Activated T-cell treated with anti-CD3 and anti-CD28 coated beads, Interleukin-2, amount 50 U/mL, for 4 hours (primary cell): ENCODE data around the gene ABCD3. TPM values are rescaled to one million over a fixed set of nuclear protein-coding genes. Genes with fewer than 3 reads are reported as not detected.

ENCODE experiments used
- ATAC-seq, 2 donors: fragments of 200-7000 bp; cut with Tn5 transposase; one replicate each; pipeline ENCODE4 v1.10.0; 2021
- DNase-seq: peaks from one replicate; pipeline ENCODE4 v3.0.0-alpha.2; 2020
- H3K27me3 Mint-ChIP-seq: one replicate; pipeline ENCODE4 v1.8.0; 2021; ENCODE audit warnings: low read depth, mixed read lengths
- H3K36me3 Mint-ChIP-seq: one replicate; pipeline ENCODE4 v1.8.0; 2022; ENCODE audit warnings: mixed read lengths; ENCODE audit not compliant: insufficient read depth
- H3K4me1 Mint-ChIP-seq: one replicate; pipeline ENCODE4 v1.8.0; 2021; ENCODE audit warnings: low read depth, mixed read lengths
- H3K4me3 Mint-ChIP-seq: one replicate; pipeline ENCODE4 v1.8.0; 2021; ENCODE audit warnings: mild to moderate bottlenecking, moderate library complexity, mixed read lengths
- H3K9me3 Mint-ChIP-seq: one replicate; pipeline ENCODE4 v1.8.0; 2021; ENCODE audit warnings: mixed read lengths
- total RNA-seq, 3 donors: library from RNA; stranded (reverse); gene quantifications; one replicate each; pipeline ENCODE4 v1.2.1, GENCODE V29; 2021

Gene ABCD3
- total RNA-seq, 3 donors from 2014 or later, result 43.9 to 127 (median 72.6) TPM

DNA sequence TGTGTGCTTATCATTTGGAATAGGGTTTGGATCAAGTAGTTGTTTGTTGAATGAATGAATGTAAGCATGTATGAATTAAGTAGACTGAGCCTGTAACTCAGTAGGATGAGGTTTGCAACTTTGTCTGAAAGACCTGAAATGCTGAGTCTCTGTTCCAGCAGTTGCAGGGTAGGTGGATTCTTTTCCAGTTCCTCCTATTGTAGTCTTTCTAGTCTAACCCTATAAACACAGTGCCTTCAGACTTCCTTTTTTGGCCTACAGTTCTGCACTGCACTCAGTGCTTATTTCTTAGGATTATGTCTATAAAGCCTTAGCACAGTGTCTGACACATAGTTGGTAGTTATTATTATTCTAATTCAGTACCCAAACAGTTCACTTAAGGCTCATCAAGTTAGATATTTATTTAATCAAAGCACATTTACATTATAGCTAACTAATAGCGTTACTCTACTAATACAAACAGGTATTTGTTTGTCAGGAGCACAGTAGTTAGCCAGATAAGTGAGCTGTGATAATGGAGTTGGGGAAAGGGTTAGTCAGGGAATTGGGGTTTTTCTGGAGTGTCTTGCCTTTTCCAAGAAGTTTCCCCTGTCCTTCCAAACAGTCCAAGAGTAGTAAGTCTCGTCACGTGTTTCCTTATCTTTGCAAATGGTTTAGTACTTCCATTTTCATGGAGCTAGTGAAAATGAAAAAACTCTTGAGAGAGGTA lies 45.0 kb downstream of the ABCD3 start:
- Mint-ChIP-seq H3K36me3 (peaks cover 33% of the 10 kb centered on the region), H3K27me3 (no peaks in the 10 kb centered on the region), H3K4me1 (peaks cover 5% of the 10 kb centered on the region), H3K9me3 (no peaks in the 10 kb centered on the region), H3K4me3 (no peak overlapping the region)
- no peak for ATAC-seq
- DNase-seq, result no peak

DNA sequence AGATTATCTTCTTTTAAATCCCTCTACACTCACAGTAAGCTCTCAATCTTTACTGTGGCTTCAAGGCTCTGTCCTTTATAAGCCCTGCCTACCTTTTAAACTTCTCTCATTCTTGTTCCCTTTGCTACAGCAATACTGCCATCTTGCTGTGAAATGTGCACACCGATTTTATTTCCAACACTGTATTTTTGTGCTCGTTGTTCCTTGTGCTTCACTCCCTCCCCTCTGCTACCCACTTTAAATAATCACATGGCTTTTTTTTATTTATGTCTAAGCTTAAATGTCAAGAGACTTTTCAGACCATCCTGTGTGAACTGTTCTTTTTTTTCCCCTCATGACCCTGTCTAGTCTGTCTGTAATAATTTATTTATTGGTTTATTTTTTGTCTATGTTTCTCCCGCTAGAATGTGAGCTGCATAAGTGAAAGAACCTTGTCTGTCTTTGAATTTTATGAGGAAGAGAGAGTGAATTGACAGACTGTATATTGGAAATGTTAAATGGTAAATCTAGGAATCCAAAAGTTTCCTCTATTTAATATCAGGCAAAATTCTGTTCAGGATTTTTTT lies 45.7 kb downstream of the ABCD3 start:
- DNase-seq (no peak), ATAC-seq (peak in 1 of 2 donors; percentile 38)
- no peak overlapping the region for H3K4me3 Mint-ChIP-seq
- peaks cover 35% of the 10 kb centered on the region for H3K36me3 Mint-ChIP-seq
- H3K9me3 Mint-ChIP-seq, result no peaks in the 10 kb centered on the region
- no peaks in the 10 kb centered on the region for H3K27me3 Mint-ChIP-seq
- peaks cover 5% of the 10 kb centered on the region for H3K4me1 Mint-ChIP-seq

DNA sequence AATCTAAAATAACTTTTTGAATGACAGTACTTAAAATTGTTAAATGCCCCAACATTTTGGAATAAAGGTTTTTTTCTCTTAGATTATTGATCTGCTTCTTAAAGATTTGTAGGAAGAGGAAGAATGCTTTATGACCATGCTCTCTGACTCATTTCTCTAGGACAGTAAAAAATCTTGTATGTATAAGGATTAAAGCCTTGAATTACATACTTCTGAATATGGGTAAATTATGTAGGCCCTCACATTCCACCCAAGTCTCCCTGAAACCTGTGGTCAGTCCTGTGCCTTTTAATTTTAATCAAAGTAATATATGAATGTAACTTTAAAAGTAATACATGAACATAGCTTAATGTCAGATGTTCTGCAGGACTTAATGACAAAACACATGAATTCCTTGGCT lies 50.5 kb downstream of the ABCD3 start:
- no peaks in the 10 kb centered on the region for H3K27me3 Mint-ChIP-seq
- DNase-seq (no peak), ATAC-seq (no peak)
- H3K9me3 Mint-ChIP-seq, result no peaks in the 10 kb centered on the region
- peaks cover 2% of the 10 kb centered on the region for H3K4me1 Mint-ChIP-seq
- peaks cover 32% of the 10 kb centered on the region for H3K36me3 Mint-ChIP-seq
- H3K4me3 Mint-ChIP-seq, result no peak overlapping the region

DNA sequence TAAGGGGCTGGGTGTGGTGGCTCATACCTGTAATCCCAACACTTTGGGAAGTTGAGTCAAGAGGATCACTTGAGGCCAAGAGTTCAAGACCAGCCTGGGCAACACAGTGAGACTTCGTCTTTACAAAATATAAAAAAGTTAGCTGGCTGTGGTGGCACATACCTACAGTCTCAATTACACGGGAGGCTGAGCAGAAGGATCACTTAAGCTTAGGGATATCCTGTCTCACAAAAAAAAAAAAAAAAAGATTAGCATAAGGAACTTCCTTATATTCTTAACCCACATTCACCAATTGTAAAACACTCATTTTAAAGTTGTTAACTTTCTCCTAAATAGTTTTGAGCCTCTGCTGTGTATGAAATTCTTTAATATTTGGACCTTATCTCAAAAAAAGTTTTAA lies 53.1 kb downstream of the ABCD3 start:
- no peaks in the 10 kb centered on the region for H3K27me3 Mint-ChIP-seq
- ATAC-seq (no peak), DNase-seq (no peak)
- H3K9me3 Mint-ChIP-seq, result no peaks in the 10 kb centered on the region
- no peaks in the 10 kb centered on the region for H3K4me1 Mint-ChIP-seq
- no peak overlapping the region for H3K4me3 Mint-ChIP-seq
- H3K36me3 Mint-ChIP-seq, result peaks cover 25% of the 10 kb centered on the region

DNA sequence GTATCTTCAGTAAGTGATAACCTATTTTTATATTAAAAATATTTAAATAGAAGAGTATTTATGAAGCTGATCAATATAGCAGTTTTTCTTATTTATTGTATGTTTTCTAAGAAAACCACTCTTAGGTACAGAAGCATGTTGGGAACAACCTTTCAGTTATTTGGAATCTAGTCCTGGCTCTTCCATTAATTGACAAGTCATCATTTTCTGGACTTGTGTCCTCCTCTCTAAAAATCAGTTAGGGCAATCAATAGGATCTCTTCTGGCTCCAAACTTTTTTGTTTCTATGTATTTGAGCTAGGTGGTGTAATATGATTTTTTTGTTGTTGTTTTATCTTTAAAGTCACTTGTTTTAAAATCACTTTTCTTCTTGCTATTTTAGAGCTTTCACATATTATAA lies 57.0 kb downstream of the ABCD3 start:
- Mint-ChIP-seq H3K36me3 (peaks cover 23% of the 10 kb centered on the region), H3K4me3 (no peak overlapping the region), H3K9me3 (no peaks in the 10 kb centered on the region), H3K27me3 (no peaks in the 10 kb centered on the region), H3K4me1 (no peaks in the 10 kb centered on the region)
- ATAC-seq (no peak), DNase-seq (no peak)

DNA sequence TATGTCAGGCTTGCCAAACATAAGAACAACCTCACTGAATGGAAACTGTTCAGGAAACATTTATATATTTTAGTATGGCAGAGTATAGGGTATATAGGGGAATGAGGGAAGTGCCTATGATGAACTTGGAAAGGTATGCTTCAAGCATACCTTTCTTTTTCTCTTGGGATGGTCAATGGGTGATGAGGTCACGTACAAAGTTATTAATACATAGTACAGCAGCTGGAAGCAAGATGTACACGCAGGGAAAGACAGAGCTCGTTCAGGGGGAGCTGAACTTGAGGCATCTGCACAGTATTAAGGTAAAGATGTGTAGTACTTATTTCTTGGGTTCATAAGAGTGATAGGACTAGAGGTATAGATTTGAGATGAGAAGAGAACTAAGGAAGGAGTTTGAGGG lies 61.5 kb downstream of the ABCD3 start:
- DNase-seq (no peak), ATAC-seq (no peak)
- no peak overlapping the region for H3K4me3 Mint-ChIP-seq
- H3K36me3 Mint-ChIP-seq, result peaks cover 32% of the 10 kb centered on the region
- H3K9me3 Mint-ChIP-seq, result no peaks in the 10 kb centered on the region
- no peaks in the 10 kb centered on the region for H3K27me3 Mint-ChIP-seq
- peaks cover 1% of the 10 kb centered on the region for H3K4me1 Mint-ChIP-seq

DNA sequence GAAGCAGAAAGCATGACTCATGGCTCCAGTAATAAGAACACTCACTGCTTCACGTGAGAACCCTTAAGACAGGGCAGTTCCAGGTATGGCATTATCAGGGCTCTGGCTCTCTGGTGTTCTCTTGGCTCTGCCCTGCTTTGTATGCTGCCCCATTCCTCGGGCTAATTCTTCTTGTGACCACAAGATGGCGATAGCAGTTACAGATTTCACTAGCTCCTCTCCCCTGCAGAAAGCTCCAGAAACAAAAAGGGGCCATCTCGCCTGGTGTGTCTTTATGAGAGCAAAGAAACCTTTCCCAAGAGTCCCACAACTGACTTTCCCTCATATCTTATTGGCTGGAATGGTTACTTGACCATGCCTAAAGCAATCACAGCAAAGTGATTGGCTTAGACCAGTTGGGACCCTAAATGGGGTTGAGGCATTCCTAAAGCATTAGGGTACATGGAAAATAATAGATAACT lies 63.3 kb downstream of the ABCD3 start:
- no peak overlapping the region for H3K4me3 Mint-ChIP-seq
- peaks cover 1% of the 10 kb centered on the region for H3K4me1 Mint-ChIP-seq
- H3K36me3 Mint-ChIP-seq, result peaks cover 28% of the 10 kb centered on the region
- no peaks in the 10 kb centered on the region for H3K27me3 Mint-ChIP-seq
- DNase-seq (peak; percentile 7), ATAC-seq (peak; percentile 65 to 66)
- H3K9me3 Mint-ChIP-seq, result no peaks in the 10 kb centered on the region

DNA sequence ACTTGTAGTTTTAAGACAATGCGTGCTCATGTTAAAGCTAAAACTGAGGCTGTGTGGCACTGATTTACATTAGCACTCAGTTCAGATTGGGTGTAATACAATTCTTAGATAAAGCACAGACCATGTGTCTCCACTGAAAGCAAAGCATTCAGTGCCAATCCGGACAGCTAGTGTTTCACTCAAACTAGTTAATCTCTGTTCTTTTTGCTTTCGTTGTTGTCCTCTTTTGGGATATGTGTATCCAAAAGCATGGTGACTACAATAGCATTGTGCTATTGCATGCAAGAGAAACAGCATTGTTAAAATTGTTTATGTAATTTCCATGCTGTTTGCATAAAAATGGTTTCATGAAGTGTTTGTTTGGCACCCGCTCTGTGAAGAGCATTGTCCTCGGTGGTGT lies 68.8 kb downstream of the ABCD3 start:
- peaks cover 3% of the 10 kb centered on the region for H3K4me1 Mint-ChIP-seq
- no peak for DNase-seq
- H3K4me3 Mint-ChIP-seq, result no peak overlapping the region
- H3K36me3 Mint-ChIP-seq, result peaks cover 40% of the 10 kb centered on the region
- no peak for ATAC-seq
- no peaks in the 10 kb centered on the region for H3K27me3 Mint-ChIP-seq
- no peaks in the 10 kb centered on the region for H3K9me3 Mint-ChIP-seq

DNA sequence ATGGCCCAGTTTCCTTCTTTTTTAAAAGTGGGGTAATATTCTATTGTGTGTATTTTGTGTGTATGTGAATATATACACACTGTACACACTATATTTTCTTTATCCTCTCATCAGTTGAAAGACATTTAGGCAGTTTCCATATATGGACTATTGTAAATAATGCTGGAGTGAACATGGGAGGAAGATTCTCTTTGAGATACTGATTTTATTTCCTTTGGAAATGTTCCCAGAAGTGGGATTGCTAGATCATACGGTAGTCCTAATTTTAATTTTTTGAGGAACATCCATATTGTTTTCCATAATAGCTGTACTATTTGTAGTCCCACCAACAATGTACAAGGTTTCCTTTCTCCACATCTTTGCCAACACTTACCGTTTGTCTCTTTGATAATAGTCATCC lies 72.4 kb downstream of the ABCD3 start:
- H3K4me1 Mint-ChIP-seq, result peaks cover 3% of the 10 kb centered on the region
- H3K4me3 Mint-ChIP-seq, result no peak overlapping the region
- H3K36me3 Mint-ChIP-seq, result peaks cover 45% of the 10 kb centered on the region
- DNase-seq (no peak), ATAC-seq (no peak)
- no peaks in the 10 kb centered on the region for H3K9me3 Mint-ChIP-seq
- H3K27me3 Mint-ChIP-seq, result no peaks in the 10 kb centered on the region

DNA sequence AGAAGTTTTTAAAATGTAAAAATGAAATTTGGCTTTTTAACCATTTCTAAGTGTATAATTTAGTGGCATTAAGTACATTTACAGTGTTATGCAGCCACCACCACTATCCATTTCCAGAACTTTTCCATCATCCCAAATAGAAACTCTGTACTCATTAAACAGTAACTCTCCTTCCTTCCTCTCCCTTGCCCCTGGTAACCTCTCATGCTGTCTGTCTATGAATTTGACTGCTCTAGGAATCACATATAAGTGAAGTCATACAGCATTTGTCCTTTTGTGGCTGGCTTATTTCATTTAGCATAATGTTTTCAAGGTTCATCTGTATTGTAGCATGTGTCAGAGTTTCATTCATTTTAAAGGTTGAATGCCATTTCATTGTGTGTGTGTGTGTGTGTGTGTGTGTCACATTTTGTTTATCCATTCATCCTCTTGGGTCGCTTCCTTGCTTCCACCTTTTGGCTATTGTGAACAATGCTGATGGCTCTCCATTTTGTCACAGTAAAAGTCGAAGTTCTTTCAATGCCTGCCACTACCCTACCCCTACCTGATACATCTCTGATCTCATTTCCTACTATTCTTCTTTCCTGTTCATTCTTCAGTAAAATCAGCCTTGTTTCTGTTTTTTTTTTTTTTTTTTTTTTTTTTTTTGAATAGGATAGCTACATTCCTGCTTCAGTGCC lies 78.0 kb downstream of the ABCD3 start:
- Mint-ChIP-seq H3K4me1 (no peaks in the 10 kb centered on the region), H3K9me3 (no peaks in the 10 kb centered on the region), H3K27me3 (no peaks in the 10 kb centered on the region), H3K4me3 (no peak overlapping the region), H3K36me3 (peaks cover 40% of the 10 kb centered on the region)
- no peak for ATAC-seq
- DNase-seq, result no peak

DNA sequence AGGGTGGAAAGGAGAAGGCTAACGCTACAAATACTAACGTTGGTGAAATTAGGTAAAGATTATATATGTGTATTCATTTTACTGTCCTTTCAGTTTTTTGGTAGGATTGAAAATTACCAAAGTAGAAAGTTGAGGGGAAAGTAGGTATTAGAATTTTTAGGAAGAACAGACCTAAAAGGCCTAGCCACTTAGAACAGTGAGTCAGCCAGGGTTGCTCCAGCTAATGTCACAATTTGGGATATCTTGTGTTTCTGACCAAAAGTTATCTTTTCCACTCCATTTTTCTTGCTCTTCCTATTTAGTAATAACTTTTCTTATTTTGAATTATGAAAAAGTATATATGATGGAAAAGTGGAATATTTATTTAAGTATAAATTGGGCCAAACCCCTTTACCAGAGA lies 83.2 kb downstream of the ABCD3 start:
- no peaks in the 10 kb centered on the region for H3K27me3 Mint-ChIP-seq
- H3K9me3 Mint-ChIP-seq, result no peaks in the 10 kb centered on the region
- ATAC-seq, result no peak
- peaks cover 55% of the 10 kb centered on the region for H3K36me3 Mint-ChIP-seq
- no peak overlapping the region for H3K4me3 Mint-ChIP-seq
- H3K4me1 Mint-ChIP-seq, result no peaks in the 10 kb centered on the region
- DNase-seq, result no peak

DNA sequence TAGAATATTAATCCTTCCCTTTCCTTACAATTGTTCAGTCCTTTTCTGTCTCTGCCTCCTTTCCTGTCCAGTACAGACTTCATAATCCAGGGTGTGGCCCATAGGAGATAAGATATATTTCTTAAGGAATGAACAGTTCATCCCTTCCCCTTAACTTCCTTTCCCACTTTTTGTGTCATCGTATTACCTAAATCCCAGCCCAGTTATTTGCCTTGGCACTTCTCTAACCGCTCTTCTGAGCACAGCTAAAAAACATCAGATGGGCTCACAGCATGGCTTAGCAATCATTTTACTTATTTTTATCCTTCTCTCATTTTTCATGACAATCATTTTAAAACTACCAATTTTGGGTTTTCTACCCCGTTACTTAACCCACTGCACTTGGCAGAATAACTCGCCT lies 83.7 kb downstream of the ABCD3 start:
- Mint-ChIP-seq H3K36me3 (peaks cover 56% of the 10 kb centered on the region), H3K4me3 (no peak overlapping the region), H3K27me3 (no peaks in the 10 kb centered on the region), H3K9me3 (no peaks in the 10 kb centered on the region), H3K4me1 (no peaks in the 10 kb centered on the region)
- ATAC-seq, result no peak
- DNase-seq, result no peak

DNA sequence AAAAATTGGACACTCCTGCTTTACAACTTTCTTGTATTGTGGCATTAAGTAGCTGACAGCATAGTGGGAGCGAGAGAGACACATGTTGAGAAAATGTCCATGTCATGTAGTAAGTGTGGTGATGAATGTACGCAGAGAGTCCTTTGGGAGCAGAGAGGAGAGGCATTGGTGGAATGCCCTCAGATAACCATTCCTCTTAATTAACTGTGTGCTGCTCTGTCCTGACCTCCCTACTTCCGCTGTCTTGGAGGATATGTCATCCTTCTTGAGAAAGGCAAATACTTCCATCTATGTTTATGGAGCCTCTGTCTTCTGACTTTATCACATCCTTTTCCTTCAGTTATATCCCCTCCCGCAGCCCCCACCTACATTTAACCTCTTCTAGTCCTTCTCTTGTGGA lies 85.0 kb downstream of the ABCD3 start:
- DNase-seq, result no peak
- no peaks in the 10 kb centered on the region for H3K4me1 Mint-ChIP-seq
- peaks cover 53% of the 10 kb centered on the region for H3K36me3 Mint-ChIP-seq
- H3K4me3 Mint-ChIP-seq, result no peak overlapping the region
- no peaks in the 10 kb centered on the region for H3K27me3 Mint-ChIP-seq
- no peak for ATAC-seq
- no peaks in the 10 kb centered on the region for H3K9me3 Mint-ChIP-seq

DNA sequence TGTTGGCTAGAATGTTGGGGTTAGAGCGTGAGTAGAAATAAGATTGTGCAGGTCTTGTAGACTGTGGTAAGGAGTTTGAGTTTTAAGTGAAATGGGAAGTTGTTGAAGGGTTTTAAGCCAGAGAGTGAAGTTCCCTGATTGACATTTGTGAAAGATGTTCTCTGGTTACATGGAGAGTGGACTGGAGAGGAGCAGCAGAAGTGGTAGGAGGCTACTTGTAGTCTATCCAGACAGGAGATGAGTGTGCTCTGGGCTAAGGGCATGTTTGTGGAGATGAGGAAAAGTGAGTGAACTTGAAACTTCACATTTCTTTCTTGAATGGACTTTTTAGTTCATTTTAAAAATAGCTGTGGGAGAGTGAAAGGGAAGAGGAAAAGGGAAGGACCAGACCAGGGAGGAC lies 86.4 kb downstream of the ABCD3 start:
- DNase-seq (no peak), ATAC-seq (no peak)
- Mint-ChIP-seq H3K9me3 (no peaks in the 10 kb centered on the region), H3K4me1 (no peaks in the 10 kb centered on the region), H3K27me3 (no peaks in the 10 kb centered on the region), H3K36me3 (peaks cover 51% of the 10 kb centered on the region), H3K4me3 (no peak overlapping the region)

DNA sequence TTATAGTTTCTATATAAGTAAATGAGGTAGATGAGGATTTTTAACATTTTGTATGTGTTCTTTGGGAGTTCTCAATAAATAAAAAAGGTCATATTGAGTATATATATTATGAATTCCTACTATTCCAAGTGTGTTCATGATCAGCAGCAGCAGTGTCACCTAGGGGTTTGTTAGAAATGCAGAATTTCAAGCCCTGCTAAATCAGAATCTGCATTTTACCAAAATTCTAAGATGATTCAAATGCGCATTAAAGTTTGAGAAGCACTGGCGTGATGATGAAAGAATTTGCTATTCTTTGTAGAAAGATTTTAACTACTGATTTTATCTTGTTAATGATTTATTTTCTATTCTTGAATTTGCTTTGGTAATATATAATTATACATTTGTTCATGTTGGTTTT lies 94.6 kb downstream of the ABCD3 start:
- H3K4me3 Mint-ChIP-seq, result no peak overlapping the region
- no peaks in the 10 kb centered on the region for H3K27me3 Mint-ChIP-seq
- DNase-seq (no peak), ATAC-seq (no peak)
- peaks cover 30% of the 10 kb centered on the region for H3K36me3 Mint-ChIP-seq
- H3K9me3 Mint-ChIP-seq, result no peaks in the 10 kb centered on the region
- no peaks in the 10 kb centered on the region for H3K4me1 Mint-ChIP-seq
